Measurements from ENCODE around the gene AUTS2. TPM values are rescaled to one million over a fixed set of nuclear protein-coding genes. Genes with fewer than 3 reads are reported as not detected.

The AUTS2 gene
- total RNA-seq, 1 donor from 2014 or later: 9.9 TPM

DNA sequence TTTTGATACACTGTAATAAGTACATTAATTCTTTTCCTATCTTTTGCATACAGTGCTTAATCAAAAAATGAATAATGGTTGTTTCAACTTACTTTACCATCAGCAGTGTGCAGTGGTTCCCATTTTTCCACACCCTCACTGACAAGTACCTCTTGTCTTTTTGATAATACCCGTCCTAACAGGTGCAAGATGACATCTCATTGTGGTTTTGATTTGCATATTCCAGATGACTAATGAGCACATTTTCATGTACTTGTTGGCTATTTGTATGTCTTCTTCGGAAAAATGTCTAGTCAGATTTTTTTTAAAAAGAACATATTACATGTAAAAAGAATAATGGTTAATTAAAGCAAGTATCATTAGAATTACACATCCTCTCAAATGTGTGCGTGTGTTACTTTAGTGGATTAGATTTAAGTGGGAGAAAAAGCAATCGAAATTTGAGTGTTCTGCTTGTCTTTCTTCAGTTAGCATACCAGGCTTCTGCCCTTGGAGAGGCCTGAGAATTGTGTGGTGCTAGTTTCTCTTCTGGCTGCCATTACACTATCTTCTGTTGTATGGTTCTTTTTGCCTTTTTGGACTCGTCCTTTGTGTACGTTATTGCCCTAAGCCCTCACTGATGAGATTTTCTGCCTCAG, 291.2 kb downstream of the AUTS2 start:
- no peak for TF ChIP-seq CTCF (IDR thresholded peaks at IDR 0.05; ENCODE audit: insufficient read depth, low read length, poor library complexity, severe bottlenecking)
- no peaks in the 10 kb centered on the region for H3K27me3 ChIP-seq (ENCODE audit: control insufficient read depth, insufficient read depth, low read length)

GRCh38 chr7:69889976-69890351, 291.7 kb downstream of the AUTS2 start:
- no peak for TF ChIP-seq CTCF (IDR thresholded peaks at IDR 0.05; ENCODE audit: insufficient read depth, low read length, poor library complexity, severe bottlenecking)
- Histone ChIP-seq H3K4me3 (ENCODE audit: low read depth, low read length) (no peak overlapping the region), H3K27me3 (ENCODE audit: control insufficient read depth, insufficient read depth, low read length) (no peaks in the 10 kb centered on the region), H3K36me3 (ENCODE audit: control insufficient read depth, insufficient read depth, low read length) (no peaks in the 10 kb centered on the region)
- DNase-seq (ENCODE audit: low read depth): no peak

More for the DNA sequence above, 291.2 kb downstream of the AUTS2 start:
- Histone ChIP-seq H3K36me3 (ENCODE audit: control insufficient read depth, insufficient read depth, low read length) (no peaks in the 10 kb centered on the region), H3K4me3 (ENCODE audit: low read depth, low read length) (no peak overlapping the region)
- no peak for DNase-seq (ENCODE audit: low read depth)

DNA sequence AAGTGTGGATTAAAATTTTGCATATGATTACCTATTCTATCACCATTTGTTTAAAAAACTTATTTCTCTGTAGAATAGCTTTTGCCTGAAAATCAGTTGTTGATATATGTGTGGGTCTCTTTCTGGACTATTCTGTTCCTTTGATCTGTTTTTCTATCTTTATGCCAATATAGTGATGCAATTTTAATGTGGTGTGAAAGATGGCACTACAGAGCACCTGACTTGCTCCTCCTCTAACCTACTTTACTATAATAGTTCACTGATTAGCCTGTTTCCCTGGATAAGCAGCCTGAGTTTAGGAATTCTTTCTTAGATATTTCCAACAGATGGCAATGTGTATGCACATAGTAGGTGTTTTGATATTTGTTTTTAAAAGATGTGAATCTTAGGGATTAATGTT, 294.5 kb downstream of the AUTS2 start:
- peak; percentile 7 for TF ChIP-seq CTCF (IDR thresholded peaks at IDR 0.05; ENCODE audit: insufficient read depth, low read length, poor library complexity, severe bottlenecking)
- Histone ChIP-seq H3K36me3 (ENCODE audit: control insufficient read depth, insufficient read depth, low read length) (no peaks in the 10 kb centered on the region), H3K27me3 (ENCODE audit: control insufficient read depth, insufficient read depth, low read length) (no peaks in the 10 kb centered on the region), H3K4me3 (ENCODE audit: low read depth, low read length) (no peak overlapping the region)
- DNase-seq (ENCODE audit: low read depth): no peak

- no peak for DNase-seq (ENCODE audit: low read depth)
- no peak overlapping the region for H3K4me3 ChIP-seq (ENCODE audit: low read depth, low read length)
- no peaks in the 10 kb centered on the region for H3K27me3 ChIP-seq (ENCODE audit: control insufficient read depth, insufficient read depth, low read length)
- no peaks in the 10 kb centered on the region for H3K36me3 ChIP-seq (ENCODE audit: control insufficient read depth, insufficient read depth, low read length)
- peak; percentile 36 for TF ChIP-seq CTCF (IDR thresholded peaks at IDR 0.05; ENCODE audit: insufficient read depth, low read length, poor library complexity, severe bottlenecking)
These were observed 295.6 kb downstream of the AUTS2 start for GRCh38 chr7:69893906-69894305.

GRCh38 chr7:69895446-69895845, 297.2 kb downstream of the AUTS2 start:
- no peak overlapping the region for H3K4me3 ChIP-seq (ENCODE audit: low read depth, low read length)
- no peaks in the 10 kb centered on the region for H3K27me3 ChIP-seq (ENCODE audit: control insufficient read depth, insufficient read depth, low read length)
- DNase-seq (ENCODE audit: low read depth): no peak
- H3K36me3 ChIP-seq (ENCODE audit: control insufficient read depth, insufficient read depth, low read length): no peaks in the 10 kb centered on the region
- TF ChIP-seq CTCF (IDR thresholded peaks at IDR 0.05; ENCODE audit: insufficient read depth, low read length, poor library complexity, severe bottlenecking): no peak

GRCh38 chr7:69896121-69896520, 297.8 kb downstream of the AUTS2 start:
- Histone ChIP-seq H3K4me3 (ENCODE audit: low read depth, low read length) (no peak overlapping the region), H3K36me3 (ENCODE audit: control insufficient read depth, insufficient read depth, low read length) (no peaks in the 10 kb centered on the region), H3K27me3 (ENCODE audit: control insufficient read depth, insufficient read depth, low read length) (no peaks in the 10 kb centered on the region)
- DNase-seq (ENCODE audit: low read depth): no peak
- TF ChIP-seq CTCF (IDR thresholded peaks at IDR 0.05; ENCODE audit: insufficient read depth, low read length, poor library complexity, severe bottlenecking): no peak

Data from kidney epithelial cell (primary cell).